Activated CD4-positive, alpha-beta memory T cell treated with anti-CD3 and anti-CD28 coated beads for 36 hours (primary cell): ENCODE measurements around the gene SYNGAP1. TPM values are rescaled to one million over a fixed set of nuclear protein-coding genes. Genes with fewer than 3 reads are reported as not detected.
"Not testable (repeated sequence)": the region's sequence is repeated elsewhere in the genome, so short reads cannot be mapped to it uniquely, and the experiment has no call there.

Source experiments
- CTCF ChIA-PET: fragments of 350-600 bp; sonication (Branson Sonifier 250); formaldehyde crosslinking; loops from one replicate; lab custom pipeline; 2021; ENCODE audit warnings: antibody characterized with exemption, inconsistent platforms; lab: Charles Lee
- POLR2A ChIA-PET: fragments of 350-600 bp; sonication (Branson Sonifier 250); formaldehyde crosslinking; loops from one replicate; lab custom pipeline; 2021; ENCODE audit warnings: antibody characterized with exemption; lab: Charles Lee
- DNase-seq: peaks from one replicate; pipeline ENCODE4 v3.0.0-alpha.2; 2020
- H3K27ac Mint-ChIP-seq: one replicate; pipeline ENCODE4 v1.8.0; 2021; ENCODE audit warnings: mixed read lengths
- H3K27me3 Mint-ChIP-seq: one replicate; pipeline ENCODE4 v1.8.0; 2021; ENCODE audit warnings: mixed read lengths
- H3K36me3 Mint-ChIP-seq: one replicate; pipeline ENCODE4 v1.8.0; 2021; ENCODE audit warnings: mixed read lengths
- H3K4me1 Mint-ChIP-seq: one replicate; pipeline ENCODE4 v1.8.0; 2021; ENCODE audit warnings: low read depth, mixed read lengths
- H3K4me3 Mint-ChIP-seq: one replicate; pipeline ENCODE4 v1.8.0; 2021; ENCODE audit warnings: mild to moderate bottlenecking, mixed read lengths
- H3K9me3 Mint-ChIP-seq: one replicate; pipeline ENCODE4 v1.8.0; 2021; ENCODE audit warnings: mixed read lengths
- intact Hi-C: fragments of 100-400 bp; cut with micrococcal nuclease; formaldehyde crosslinking; loops from one replicate; pipeline ENCODE4 v1.15.1; 2023
- total RNA-seq, 2 experiments: library from RNA; stranded (reverse); gene quantifications; one replicate each; pipeline ENCODE4 v1.2.3, GENCODE V29; 2021

The SYNGAP1 gene
- total RNA-seq, 2 experiments from 2014 or later, result 34.3 to 35.8 TPM

GRCh38 chr6:33458676-33459075 is 38.8 kb downstream of the SYNGAP1 start:
- ChIA-PET CTCF (interaction anchor here (0.9 kb wide), 1 partner anchor 242 kb away, joined by 4 read pairs; no protein-coding TSS in a partner anchor), POLR2A (no interaction called here)
- Mint-ChIP-seq H3K9me3 (no peaks in the 10 kb centered on the region), H3K4me3 (no peak overlapping the region), H3K27me3 (no peaks in the 10 kb centered on the region), H3K4me1 (peaks cover 25% of the 10 kb centered on the region), H3K36me3 (peaks cover 21% of the 10 kb centered on the region), H3K27ac (no peak overlapping the region)
- intact Hi-C loops, result no loop called here
- no peak for DNase-seq

GRCh38 chr6:33459226-33459625 is 39.4 kb downstream of the SYNGAP1 start:
- Mint-ChIP-seq H3K4me1 (peaks cover 24% of the 10 kb centered on the region), H3K4me3 (no peak overlapping the region), H3K27ac (no peak overlapping the region), H3K36me3 (peaks cover 21% of the 10 kb centered on the region), H3K27me3 (no peaks in the 10 kb centered on the region), H3K9me3 (no peaks in the 10 kb centered on the region)
- intact Hi-C loops, result no loop called here
- ChIA-PET POLR2A (no interaction called here), CTCF (interaction anchor here (0.9 kb wide), 1 partner anchor 241 kb away, joined by 4 read pairs; no protein-coding TSS in a partner anchor)
- no peak for DNase-seq

GRCh38 chr6:33466075-33466735 is 46.3 kb downstream of the SYNGAP1 start:
- no peak for DNase-seq
- no peak overlapping the region for H3K4me3 Mint-ChIP-seq
- H3K4me1 Mint-ChIP-seq, result no peaks in the 10 kb centered on the region
- ChIA-PET POLR2A (interaction anchor here (0.6 kb wide), 1 partner anchor 82 kb away, joined by 3 read pairs; no protein-coding TSS in a partner anchor), CTCF (interaction anchor here (1.1 kb wide), 1 partner anchor 29 kb away, joined by 4 read pairs; no protein-coding TSS in a partner anchor)
- H3K27ac Mint-ChIP-seq, result no peak overlapping the region
- intact Hi-C loops, result no loop called here
- no peaks in the 10 kb centered on the region for H3K36me3 Mint-ChIP-seq
- no peaks in the 10 kb centered on the region for H3K9me3 Mint-ChIP-seq
- no peaks in the 10 kb centered on the region for H3K27me3 Mint-ChIP-seq

GRCh38 chr6:33467091-33467490 is 47.2 kb downstream of the SYNGAP1 start:
- Mint-ChIP-seq H3K36me3 (no peaks in the 10 kb centered on the region), H3K4me1 (no peaks in the 10 kb centered on the region), H3K27ac (no peak overlapping the region), H3K4me3 (no peak overlapping the region), H3K27me3 (no peaks in the 10 kb centered on the region), H3K9me3 (no peaks in the 10 kb centered on the region)
- intact Hi-C loops, result no loop called here
- ChIA-PET CTCF (interaction anchor here (1.1 kb wide), 1 partner anchor 28 kb away, joined by 4 read pairs; no protein-coding TSS in a partner anchor), POLR2A (interaction anchor here (0.6 kb wide), 1 partner anchor 81 kb away, joined by 3 read pairs; no protein-coding TSS in a partner anchor)
- no peak for DNase-seq

- no peak overlapping the region for H3K4me3 Mint-ChIP-seq
- POLR2A ChIA-PET, result no interaction called here
- intact Hi-C loops, result no loop called here
- no peaks in the 10 kb centered on the region for H3K4me1 Mint-ChIP-seq
- CTCF ChIA-PET, result no interaction called here
- no peaks in the 10 kb centered on the region for H3K27me3 Mint-ChIP-seq
- no peak overlapping the region for H3K27ac Mint-ChIP-seq
- no peaks in the 10 kb centered on the region for H3K9me3 Mint-ChIP-seq
- no peaks in the 10 kb centered on the region for H3K36me3 Mint-ChIP-seq
- DNase-seq, result no peak
Measured at GRCh38 chr6:33469661-33470060, 49.8 kb downstream of the SYNGAP1 start.

GRCh38 chr6:33477864-33478263 is 58.0 kb downstream of the SYNGAP1 start:
- no peak for DNase-seq
- POLR2A ChIA-PET, result no interaction called here
- Mint-ChIP-seq H3K4me3 (no peak overlapping the region), H3K9me3 (no peaks in the 10 kb centered on the region), H3K4me1 (no peaks in the 10 kb centered on the region), H3K27ac (no peak overlapping the region), H3K27me3 (no peaks in the 10 kb centered on the region), H3K36me3 (no peaks in the 10 kb centered on the region)
- intact Hi-C loops, result no loop called here
- CTCF ChIA-PET, result no interaction called here

- POLR2A ChIA-PET, result no interaction called here
- CTCF ChIA-PET, result interaction anchor here (1.3 kb wide), 1 partner anchor 27 kb away, joined by 3 read pairs; the partner anchor contains the start of gene ZBTB9
Measured at GRCh38 chr6:33481192-33481591, 61.3 kb downstream of the SYNGAP1 start.

GRCh38 chr6:33482620-33483019 is 62.8 kb downstream of the SYNGAP1 start:
- H3K27ac Mint-ChIP-seq, H3K4me1 Mint-ChIP-seq, H3K4me3 Mint-ChIP-seq, H3K9me3 Mint-ChIP-seq, H3K36me3 Mint-ChIP-seq, intact Hi-C loops, CTCF ChIA-PET, DNase-seq, POLR2A ChIA-PET, H3K27me3 Mint-ChIP-seq: not testable (repeated sequence)

More at GRCh38 chr6:33481192-33481591, 61.3 kb downstream of the SYNGAP1 start:
- H3K4me3 Mint-ChIP-seq, result no peak overlapping the region
- H3K4me1 Mint-ChIP-seq, result no peaks in the 10 kb centered on the region
- no peaks in the 10 kb centered on the region for H3K27me3 Mint-ChIP-seq
- intact Hi-C loops, result no loop called here
- H3K36me3 Mint-ChIP-seq, result no peaks in the 10 kb centered on the region
- no peak for DNase-seq
- no peaks in the 10 kb centered on the region for H3K9me3 Mint-ChIP-seq
- H3K27ac Mint-ChIP-seq, result no peak overlapping the region

GRCh38 chr6:33483678-33484077 is 63.8 kb downstream of the SYNGAP1 start:
- Mint-ChIP-seq H3K4me3 (no peak overlapping the region), H3K27ac (no peak overlapping the region), H3K36me3 (no peaks in the 10 kb centered on the region), H3K9me3 (no peaks in the 10 kb centered on the region), H3K4me1 (no peaks in the 10 kb centered on the region), H3K27me3 (peaks cover 1% of the 10 kb centered on the region)
- CTCF ChIA-PET, result no interaction called here
- POLR2A ChIA-PET, result no interaction called here
- no peak for DNase-seq
- intact Hi-C loops, result no loop called here

GRCh38 chr6:33484673-33485262 is 64.9 kb downstream of the SYNGAP1 start:
- H3K27ac Mint-ChIP-seq, H3K36me3 Mint-ChIP-seq, POLR2A ChIA-PET, CTCF ChIA-PET, intact Hi-C loops, H3K27me3 Mint-ChIP-seq, H3K4me1 Mint-ChIP-seq, H3K9me3 Mint-ChIP-seq, H3K4me3 Mint-ChIP-seq, DNase-seq: not testable (repeated sequence)

GRCh38 chr6:33485680-33486079 is 65.8 kb downstream of the SYNGAP1 start:
- H3K27ac Mint-ChIP-seq, CTCF ChIA-PET, H3K27me3 Mint-ChIP-seq, POLR2A ChIA-PET, DNase-seq, H3K4me3 Mint-ChIP-seq, H3K36me3 Mint-ChIP-seq, H3K4me1 Mint-ChIP-seq, H3K9me3 Mint-ChIP-seq, intact Hi-C loops: not testable (repeated sequence)

- peaks cover 3% of the 10 kb centered on the region for H3K27me3 Mint-ChIP-seq
- ChIA-PET CTCF (no interaction called here), POLR2A (no interaction called here)
- H3K4me3 Mint-ChIP-seq, result no peak overlapping the region
- no peaks in the 10 kb centered on the region for H3K36me3 Mint-ChIP-seq
- H3K4me1 Mint-ChIP-seq, result no peaks in the 10 kb centered on the region
- intact Hi-C loops, result no loop called here
- no peaks in the 10 kb centered on the region for H3K9me3 Mint-ChIP-seq
- no peak for DNase-seq
- no peak overlapping the region for H3K27ac Mint-ChIP-seq
Measured at GRCh38 chr6:33488339-33488738, 68.5 kb downstream of the SYNGAP1 start.
